SK-N-MC (cell line): ENCODE measurements around the gene FAM120A.

Experiments
- EZH2 ChIP-seq: fragments of 200-600 bp; sonication (generic); IDR thresholded peaks from one replicate; pipeline ENCODE4 v1.6.1; 2017; ENCODE audit warnings: antibody characterized with exemption
- FOXP2 ChIP-seq: optimal IDR thresholded peaks from 2 replicates; pipeline ENCODE3; 2011; ENCODE audit warnings: mild to moderate bottlenecking, moderate library complexity; ENCODE audit not compliant: insufficient read depth; ENCODE audit errors: extremely low read length, control extremely low read depth
- POLR2AphosphoS5 ChIP-seq: IDR thresholded peaks from 2 replicates; pipeline ENCODE4 v1.6.1; 2012; ENCODE audit warnings: mild to moderate bottlenecking, low read depth, low read length, borderline replicate concordance

DNA sequence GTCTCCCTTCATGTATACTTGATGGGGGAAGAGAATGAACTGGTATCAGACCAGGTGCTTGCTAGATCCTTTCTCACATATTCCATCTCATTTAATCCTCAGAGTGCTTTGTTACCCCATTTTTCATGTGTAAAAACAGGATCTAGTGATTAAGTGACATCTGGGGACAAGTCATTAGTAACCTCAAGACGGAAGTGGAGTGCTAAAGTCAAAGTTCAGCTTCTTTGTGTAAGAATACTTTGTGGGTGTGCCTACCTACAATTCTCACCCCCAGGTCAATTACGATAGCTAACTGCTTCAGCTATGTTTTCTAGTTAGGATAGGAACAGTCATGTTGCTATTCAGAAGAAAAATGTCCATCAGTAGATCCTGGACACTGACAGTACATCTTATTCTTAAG, 5.0 kb downstream of the FAM120A start:
- no peak for TF ChIP-seq POLR2AphosphoS5
- TF ChIP-seq EZH2, result no peak
- TF ChIP-seq FOXP2, result no peak
